Embryonic facial prominence (tissue), 1 donor: ENCODE results near the gene HNRNPM.
"Not testable (repeated sequence)": the region's sequence is repeated elsewhere in the genome, so short reads cannot be mapped to it uniquely, and the experiment has no call there.

Experiments
- DNase-seq: peaks from one replicate; pipeline ENCODE4 v3.0.0-alpha.2; 2016; ENCODE audit errors: extremely low spot score

The HNRNPM gene

DNA sequence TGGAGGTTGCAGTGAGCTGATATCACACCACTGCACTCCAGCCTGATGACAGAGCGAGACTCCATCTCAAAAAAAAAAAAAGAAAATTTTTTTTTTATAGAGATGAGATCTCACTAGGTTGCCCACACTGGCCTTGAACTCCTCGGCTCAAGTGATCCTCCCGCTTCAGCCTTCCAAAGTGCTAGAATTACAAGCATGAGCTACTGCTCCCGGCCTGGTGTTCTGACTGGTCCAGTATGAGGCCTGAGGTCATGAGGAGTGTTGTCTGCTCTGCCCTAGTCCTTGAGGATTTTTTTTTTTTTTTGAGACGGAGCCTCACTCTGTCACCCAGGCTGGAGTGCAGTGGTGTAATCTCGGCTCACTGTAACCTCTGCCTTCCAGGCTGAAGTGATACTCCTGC is 19.4 kb upstream of the HNRNPM start:
- not testable (repeated sequence) for DNase-seq

DNA sequence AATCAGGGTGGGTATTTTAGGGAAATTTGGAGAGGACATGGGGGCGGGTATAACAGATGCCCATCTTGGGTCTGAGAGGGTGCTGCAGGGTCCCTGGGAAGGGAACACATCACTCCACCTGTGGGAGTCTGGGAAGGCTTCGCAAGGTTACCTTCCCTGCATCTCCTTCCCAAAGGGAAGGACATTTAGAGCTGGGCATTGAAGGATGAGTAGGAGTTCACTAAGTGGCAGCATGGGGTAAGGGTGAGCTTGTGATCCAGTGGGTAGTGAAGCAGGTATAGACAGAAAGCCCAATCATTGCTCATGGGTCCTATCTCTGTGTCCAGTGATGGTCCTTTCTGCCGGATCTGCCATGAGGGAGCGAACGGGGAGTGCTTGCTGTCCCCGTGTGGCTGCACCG is 18.5 kb upstream of the HNRNPM start:
- no peak for DNase-seq

DNA sequence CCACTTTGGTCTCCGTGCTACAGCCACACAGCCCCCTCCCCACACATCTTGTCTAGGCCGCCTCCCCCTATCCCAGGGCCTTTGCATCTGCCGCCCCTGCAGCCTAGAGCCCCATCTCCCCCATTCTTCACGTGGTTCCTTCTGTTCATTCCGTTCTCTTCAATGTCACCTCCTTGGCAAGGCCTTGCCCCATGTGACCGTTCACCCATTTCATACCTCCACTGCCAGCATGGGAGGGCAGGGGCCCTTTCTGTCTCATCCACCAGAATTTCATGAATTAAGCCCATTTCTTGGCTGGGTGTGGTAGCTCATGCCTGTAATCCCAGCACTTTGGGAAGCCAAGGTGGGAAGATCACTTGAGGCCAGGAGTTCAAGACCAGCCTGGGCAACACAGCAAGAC is 15.7 kb upstream of the HNRNPM start:
- no peak for DNase-seq

DNA sequence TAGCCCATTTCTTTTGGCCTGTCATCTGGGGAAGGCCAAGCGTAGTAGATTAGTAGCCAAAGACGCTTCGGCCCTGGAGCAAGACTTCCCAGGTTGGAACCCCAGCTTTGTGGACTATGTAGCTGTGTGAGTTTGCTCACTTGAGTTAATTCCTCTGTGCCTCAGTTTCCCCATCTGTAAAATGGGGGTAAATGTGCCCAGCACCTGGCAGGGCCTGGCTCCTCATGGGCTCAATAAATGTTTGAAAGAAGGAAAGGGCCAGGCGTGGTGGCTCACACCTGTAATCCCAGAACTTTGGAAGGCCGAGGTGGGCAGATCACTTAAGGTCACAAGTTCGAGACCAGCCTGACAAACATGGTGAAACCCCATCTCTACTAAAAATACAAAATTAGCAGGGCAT is 14.9 kb upstream of the HNRNPM start:
- DNase-seq, result no peak

- DNase-seq, result no peak
These were observed 14.1 kb upstream of the HNRNPM start for GRCh38 chr19:8430650-8431049.

DNA sequence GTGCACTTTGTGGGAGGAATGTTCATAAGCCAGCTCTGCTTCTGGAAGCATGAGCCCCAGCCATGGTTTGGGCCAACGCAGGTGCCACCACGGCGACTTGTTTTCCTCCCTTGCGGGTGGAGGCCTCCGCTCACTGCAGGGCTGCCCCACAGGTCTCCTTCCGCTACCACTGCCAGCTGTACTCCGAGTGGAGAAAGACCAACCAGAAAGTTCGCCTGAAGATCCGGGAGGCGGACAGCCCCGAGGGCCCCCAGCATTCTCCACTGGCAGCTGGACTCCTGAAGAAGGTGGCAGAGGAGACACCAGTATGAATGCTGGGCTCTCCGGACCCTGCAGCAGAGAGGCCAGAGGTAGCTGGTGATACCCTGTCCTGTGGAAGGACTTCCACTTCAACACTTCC is 6.5 kb upstream of the HNRNPM start:
- DNase-seq, result no peak

- DNase-seq, result no peak
These were observed 2.8 kb upstream of the HNRNPM start for GRCh38 chr19:8441725-8442544.

DNA sequence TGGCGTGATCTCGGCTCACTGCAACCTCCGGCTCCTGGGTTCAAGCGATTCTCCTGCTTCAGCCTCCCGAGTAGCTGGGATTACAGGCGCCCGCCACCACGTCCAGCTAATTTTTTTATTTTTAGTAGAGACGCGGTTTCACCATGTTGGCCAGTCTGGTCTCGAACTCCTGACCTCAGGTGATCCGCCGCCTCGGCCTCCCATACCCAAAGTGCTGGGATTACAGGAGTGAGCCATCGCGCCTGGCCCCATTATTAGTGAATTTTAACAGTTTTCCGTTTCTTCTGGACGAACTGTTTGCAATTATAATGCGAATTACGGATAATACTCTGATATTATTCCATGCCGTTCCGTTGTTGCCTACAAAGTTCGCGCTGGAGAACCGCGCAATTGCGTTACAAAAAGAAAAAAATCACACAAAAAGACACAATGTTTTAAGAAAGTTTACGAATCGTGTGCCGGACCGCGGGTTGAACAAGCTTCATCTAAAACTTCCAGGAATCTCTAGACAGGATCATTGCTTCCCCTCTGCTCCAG is 567 bp upstream of the HNRNPM start:
- not testable (repeated sequence) for DNase-seq

- DNase-seq, result no peak
These were observed 770 bp downstream of the HNRNPM start for GRCh38 chr19:8445488-8446001.

DNA sequence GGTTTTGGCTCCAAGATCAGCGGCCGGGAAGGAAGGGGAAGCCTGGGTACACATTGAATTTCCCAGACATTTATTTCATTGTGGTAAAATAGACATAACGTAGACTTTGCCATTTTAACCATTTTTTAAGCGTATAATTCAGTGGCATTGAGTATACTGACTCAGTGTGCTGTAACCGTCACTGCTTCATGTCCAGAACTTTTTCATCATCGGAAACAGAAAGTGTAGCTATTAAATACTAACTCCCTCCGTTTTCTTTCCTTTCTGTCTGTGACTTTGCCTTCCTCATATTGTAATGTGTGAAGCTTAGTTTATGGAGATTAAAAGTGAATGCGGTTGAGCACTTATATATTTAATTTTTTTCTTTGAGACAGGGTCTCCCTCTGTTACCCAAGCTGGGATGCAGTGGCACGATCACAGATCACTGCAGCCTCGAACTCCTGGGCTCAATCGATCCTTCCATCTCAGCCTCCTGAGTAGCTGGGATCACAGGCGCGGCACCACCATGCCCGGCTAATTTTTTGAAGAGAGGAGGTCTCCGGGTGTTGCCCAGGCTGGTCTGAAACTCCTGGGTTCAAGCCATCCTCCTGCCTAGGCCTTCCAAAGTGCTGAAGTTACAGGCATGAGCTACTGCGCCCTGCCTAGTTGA is 1.4 kb downstream of the HNRNPM start:
- DNase-seq, result no peak

- DNase-seq, result no peak
These were observed 5.1 kb downstream of the HNRNPM start for GRCh38 chr19:8449830-8450229.

DNA sequence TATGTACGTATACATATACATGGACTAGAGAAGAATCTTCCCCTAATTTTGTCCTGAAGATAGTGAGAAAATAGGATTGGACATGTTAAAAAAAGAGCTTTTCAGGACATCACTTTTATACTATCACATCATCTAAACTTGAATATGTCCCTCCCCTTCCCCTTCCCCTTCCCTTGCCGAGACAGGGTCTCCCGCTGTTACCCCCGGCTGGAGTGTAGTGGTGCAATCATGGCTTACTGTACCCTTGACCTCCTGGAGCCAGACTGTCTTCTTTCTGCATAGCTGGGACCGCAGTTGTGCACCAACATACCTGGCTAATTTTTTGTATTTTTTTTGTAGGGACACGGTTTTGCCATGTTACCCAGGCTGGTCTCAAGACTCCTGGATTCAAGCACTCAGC is 6.6 kb downstream of the HNRNPM start:
- no peak for DNase-seq

GRCh38 chr19:8451885-8452284 is 7.1 kb downstream of the HNRNPM start:
- DNase-seq, result no peak

- DNase-seq, result no peak
These were observed 7.8 kb downstream of the HNRNPM start for GRCh38 chr19:8452446-8453123.

- no peak for DNase-seq
These were observed 8.8 kb downstream of the HNRNPM start for GRCh38 chr19:8453616-8454015.

DNA sequence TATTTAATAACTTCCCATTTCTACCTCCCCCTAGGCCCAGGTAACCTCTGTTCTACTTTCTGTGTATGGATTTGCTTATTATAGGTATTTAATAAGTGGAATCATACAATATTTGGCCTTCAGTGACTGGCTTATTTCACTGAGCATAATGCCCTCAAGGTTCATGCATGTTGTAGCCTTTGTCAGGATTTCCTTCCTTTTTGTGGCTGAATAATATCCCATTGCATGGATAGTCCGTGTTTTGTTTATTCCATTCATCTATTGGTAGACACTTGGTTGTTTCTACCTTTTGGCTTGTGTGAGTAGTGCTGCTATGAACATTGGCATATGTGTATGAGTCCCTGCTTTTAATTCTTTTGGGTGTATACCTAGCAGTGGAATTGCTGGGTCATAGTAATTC is 9.4 kb downstream of the HNRNPM start:
- no peak for DNase-seq

DNA sequence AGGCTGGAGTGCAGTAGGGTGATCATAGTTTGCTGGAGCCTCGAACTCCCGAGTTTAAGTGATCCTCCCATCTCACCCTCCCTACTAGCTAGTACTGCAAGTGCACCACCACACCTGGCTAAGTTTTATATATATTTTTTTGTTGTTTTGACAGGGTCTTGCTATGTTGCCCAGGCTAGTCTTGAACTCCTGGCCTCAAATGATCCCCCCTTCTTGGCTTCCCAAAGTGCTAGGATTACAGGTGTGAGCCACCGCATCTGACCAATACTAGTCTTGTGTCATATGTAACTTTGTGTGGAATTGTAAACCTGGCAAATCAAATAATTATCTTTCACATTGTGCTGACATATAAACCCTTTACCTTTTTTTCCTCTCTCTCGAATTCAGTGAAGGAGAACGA is 10.2 kb downstream of the HNRNPM start:
- no peak for DNase-seq

DNA sequence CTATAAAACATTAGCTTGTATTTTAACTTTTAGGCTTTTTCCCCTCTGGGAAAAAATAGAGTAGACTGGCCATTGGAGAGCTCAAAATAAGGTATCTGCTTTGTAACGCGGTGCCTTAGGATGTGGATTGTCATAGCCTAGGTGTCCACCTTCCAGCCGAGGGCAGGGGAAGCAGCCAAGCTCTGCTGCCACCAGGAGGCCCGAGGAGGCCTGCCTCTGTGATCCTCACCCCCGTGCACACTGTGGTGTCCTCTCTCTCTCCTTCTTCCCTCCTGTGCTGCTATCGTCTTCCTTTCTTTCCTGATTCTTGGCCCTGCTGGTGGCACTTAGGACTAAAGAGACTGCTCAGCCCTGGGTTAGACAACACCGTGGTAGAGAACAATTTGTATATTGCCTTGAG is 11.3 kb downstream of the HNRNPM start:
- DNase-seq, result no peak

DNA sequence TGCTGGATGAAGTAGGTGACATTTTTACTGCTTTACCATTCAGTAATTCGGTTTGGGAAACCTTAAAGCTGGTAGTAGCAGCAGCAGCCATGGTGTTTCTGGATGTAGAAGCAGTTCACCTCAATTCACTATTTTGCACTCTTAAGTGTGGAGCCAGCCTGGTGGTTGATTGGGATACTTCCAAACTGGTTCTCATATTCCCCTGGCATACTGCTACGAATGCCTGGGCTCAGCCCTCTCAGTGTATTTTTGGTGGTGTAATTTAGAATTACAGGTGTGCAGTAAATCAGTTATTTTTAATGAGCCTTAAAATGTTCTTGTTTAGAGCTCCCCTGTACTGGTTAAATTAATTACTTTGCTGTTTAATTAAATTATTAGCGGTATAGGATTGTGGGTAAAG is 12.4 kb downstream of the HNRNPM start:
- no peak for DNase-seq

DNA sequence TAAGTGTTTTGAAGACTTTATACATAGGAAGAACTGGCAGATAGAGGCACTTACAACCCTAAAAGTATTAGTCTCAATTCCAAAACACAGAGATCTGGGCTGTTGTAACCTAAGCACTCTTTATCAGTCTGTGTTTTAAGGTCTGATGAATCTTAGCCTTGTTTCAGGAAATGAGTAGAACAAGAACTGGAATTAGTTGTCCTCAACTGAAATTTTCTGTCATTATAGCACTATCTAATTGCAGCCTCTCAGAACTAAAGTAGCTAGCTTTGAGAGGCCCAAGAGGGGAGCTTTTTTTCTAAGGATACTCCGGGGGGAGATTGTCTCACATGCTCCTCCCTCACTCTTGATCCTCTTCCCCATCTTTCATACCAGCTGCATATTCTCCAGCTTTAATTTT is 13.1 kb downstream of the HNRNPM start:
- DNase-seq, result no peak

- DNase-seq, result no peak
These were observed 13.6 kb downstream of the HNRNPM start for GRCh38 chr19:8458380-8458779.

GRCh38 chr19:8459095-8459494 is 14.3 kb downstream of the HNRNPM start:
- DNase-seq, result no peak
